Kidney (tissue), 14 donors: ENCODE results near the gene PAK6. TPM values are rescaled to one million over a fixed set of nuclear protein-coding genes. Genes with fewer than 3 reads are reported as not detected.

Source experiments
- DNase-seq, 5 donors: peaks; one replicate each; pipeline ENCODE4 v3.0.0-alpha.2; 2013 to 2020
- FAIRE-seq: peaks from 2 replicates; lab custom pipeline; 2012; peaks lifted over from hg19 to GRCh38; lab: Jason Lieb, UNC
- H3K27ac ChIP-seq, 2 donors: one replicate each; pipeline ENCODE4 v1.7.0; 2013; ENCODE audit warnings: low read depth in 2 of 2, low read length in 2 of 2, inconsistent platforms in 1 of 2
- H3K27me3 ChIP-seq: one replicate; pipeline ENCODE4 v1.7.1; 2013; ENCODE audit warnings: low read length, inconsistent platforms; ENCODE audit not compliant: control insufficient read depth, insufficient read depth
- H3K36me3 ChIP-seq, 3 donors: one replicate each; pipeline versions ENCODE4 v1.7.0 to v1.7.1; 2013; ENCODE audit warnings: low read length in 3 of 3, control low read depth in 1 of 3, inconsistent platforms in 1 of 3; ENCODE audit not compliant: insufficient read depth in 3 of 3, control insufficient read depth in 2 of 3
- H3K4me1 ChIP-seq, 3 donors: one replicate each; pipeline versions ENCODE4 v1.7.0 to v1.7.1; 2013; ENCODE audit warnings: low read length in 3 of 3, inconsistent platforms in 1 of 3, low read depth in 1 of 3; ENCODE audit not compliant: control insufficient read depth in 2 of 3, insufficient read depth in 2 of 3
- H3K4me3 ChIP-seq, 3 donors: one replicate each; pipeline versions ENCODE4 v1.7.0 to v1.8.1; 2013; ENCODE audit warnings: low read length in 3 of 3, control low read depth in 1 of 3, inconsistent platforms in 1 of 3
- H3K9ac ChIP-seq, 3 donors: one replicate each; pipeline versions ENCODE4 v1.7.0 to v1.7.1; 2013; ENCODE audit warnings: low read length in 3 of 3, control low read depth in 1 of 3, inconsistent platforms in 1 of 3
- H3K9me3 ChIP-seq, 3 donors: one replicate each; pipeline versions ENCODE4 v1.7.0 to v1.7.1; 2013; ENCODE audit warnings: low read length in 3 of 3, control low read depth in 1 of 3, inconsistent platforms in 1 of 3; ENCODE audit not compliant: control insufficient read depth in 2 of 3, insufficient read depth in 1 of 3
- CTCF ChIP-seq: IDR thresholded peaks from 3 replicates; pipeline ENCODE4 v1.5.1; 2012; ENCODE audit warnings: mild to moderate bottlenecking, moderate library complexity, borderline replicate concordance; ENCODE audit not compliant: insufficient read depth; ENCODE audit errors: extremely low read depth
- intact Hi-C: fragments of 100-400 bp; cut with DNase I; formaldehyde crosslinking; loops from one replicate; pipeline ENCODE4 v1.11.1; 2022
- polyA plus RNA-seq: library from polyadenylated mRNA; stranded (reverse); fragments of 350-450 nt; fragmentation: Illumina TruSeq; extraction: RNeasy Lipid Tissue Mini Kit (QIAGEN cat#74804); gene quantifications from one replicate; pipeline ENCODE4 v1.2.3, GENCODE V29; 2014; ENCODE audit warnings: low read depth, low replicate concordance; ENCODE audit not compliant: insufficient read depth
- total RNA-seq: library from RNA; stranded (reverse); fragmentation: NEBNext Ultra II Directional; extraction: Animal tissue kit (Norgen Biotek cat#: 25700); gene quantifications from one replicate; pipeline ENCODE4 v1.2.1, GENCODE V29; 2021
- donor health status: control.
- donor health status: control.
- donor health status: control.
- donor health status: control.
- donor health status: control.
- donor health status: DM: yes; HTN: yes; CAD: no.
- donor health status: Normal renal cell carcinoma (clear cell type).

The PAK6 gene
- total and polyA plus RNA-seq, 2 donors from 2014 or later: 8.1 to 11.9 TPM

DNA sequence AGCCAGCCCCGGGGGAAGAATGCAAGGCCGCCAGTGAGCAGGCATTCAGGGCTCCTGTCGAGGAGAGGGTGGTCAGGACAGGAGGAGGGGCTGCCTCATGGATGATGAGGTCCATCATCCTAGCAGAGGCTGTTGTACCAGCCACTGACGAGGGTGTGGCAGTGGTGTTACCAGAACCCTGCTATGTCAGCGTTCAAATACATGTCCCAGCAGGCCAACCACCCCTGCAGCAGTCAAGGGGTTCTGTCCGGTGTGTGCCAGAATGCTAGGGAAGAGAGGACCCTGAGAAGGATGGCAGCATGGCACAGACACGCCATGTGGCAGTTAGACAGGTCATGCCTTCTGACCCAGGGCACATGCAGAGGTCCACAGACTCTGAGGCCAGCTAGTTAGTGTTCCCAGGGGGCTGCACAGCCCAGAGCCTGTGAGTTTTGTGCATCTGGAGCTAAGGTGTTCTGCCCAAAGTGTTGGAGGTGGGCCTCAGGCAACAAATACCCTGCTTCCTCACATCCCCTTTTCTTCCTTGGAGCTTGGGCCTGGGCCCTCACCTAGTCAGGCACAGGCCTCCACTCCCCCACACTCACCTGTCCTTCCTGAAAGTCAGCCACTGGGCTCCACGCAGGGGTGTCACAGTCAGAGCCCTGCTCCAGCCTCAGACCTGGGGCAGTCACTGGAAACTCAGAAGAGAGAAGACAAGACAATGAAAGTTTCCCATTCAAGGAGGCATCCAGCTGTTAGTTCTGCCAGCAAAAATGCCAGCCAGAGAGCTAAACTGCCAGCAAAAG, 7.8 kb downstream of the PAK6 start:
- peak in 2 of 5 donors; percentile 36 to 40 for DNase-seq
- H3K4me1 ChIP-seq: peaks cover 0 to 3% (median 0%) of the 10 kb centered on the region in 3 donors
- H3K36me3 ChIP-seq: no peaks in the 10 kb centered on the region
- TF ChIP-seq CTCF: no peak
- intact Hi-C loops: no loop called here
- no peak overlapping the region for H3K27ac ChIP-seq
- no peaks in the 10 kb centered on the region for H3K27me3 ChIP-seq
- no peak overlapping the region for H3K4me3 ChIP-seq
- no peak overlapping the region for H3K9ac ChIP-seq
- no peaks in the 10 kb centered on the region for H3K9me3 ChIP-seq
- no peak for FAIRE-seq

- Histone ChIP-seq H3K9me3 (no peaks in the 10 kb centered on the region), H3K4me3 (no peak overlapping the region), H3K27ac (no peak overlapping the region), H3K4me1 (peaks cover 0 to 3% (median 0%) of the 10 kb centered on the region in 3 donors), H3K27me3 (no peaks in the 10 kb centered on the region), H3K36me3 (no peaks in the 10 kb centered on the region), H3K9ac (no peak overlapping the region)
- FAIRE-seq (no peak), DNase-seq (peak in 1 of 5 donors; percentile 45)
- TF ChIP-seq CTCF: no peak
- intact Hi-C loops: no loop called here
These were observed 8.6 kb downstream of the PAK6 start for GRCh38 chr15:40247406-40247971.

- Histone ChIP-seq H3K27ac (no peak overlapping the region), H3K9ac (no peak overlapping the region), H3K36me3 (no peaks in the 10 kb centered on the region), H3K9me3 (no peaks in the 10 kb centered on the region), H3K27me3 (no peaks in the 10 kb centered on the region), H3K4me3 (no peak overlapping the region), H3K4me1 (peaks cover 0 to 4% (median 0%) of the 10 kb centered on the region in 3 donors)
- FAIRE-seq: no peak
- intact Hi-C loops: no loop called here
- DNase-seq: peak in 2 of 5 donors; percentile 40 to 51
- no peak for TF ChIP-seq CTCF
These were observed 9.3 kb downstream of the PAK6 start for GRCh38 chr15:40248006-40248783.
